Cardiac fibroblast (primary cell): ENCODE data around the gene B4GALT4.

ENCODE experiments used
- DNase-seq, 2 donors: peaks; one replicate each; pipeline versions ENCODE4 v3.0.0 to v3.0.0-alpha.2; 2010; ENCODE audit warnings: low read depth in 2 of 2
- H3K4me3 ChIP-seq, 2 donors: replicated peaks in 1 of 2; 1 replicate in 1 of 2; 2 replicates in 1 of 2; pipeline ENCODE4 v1.5.1; 2011; ENCODE audit warnings: low read depth in 2 of 2, low read length in 2 of 2, mild to moderate bottlenecking in 2 of 2, moderate library complexity in 1 of 2
- CTCF ChIP-seq: IDR thresholded peaks from one replicate; pipeline ENCODE4 v1.5.1; 2011; ENCODE audit warnings: low read depth, mild to moderate bottlenecking, low read length, inconsistent platforms

B4GALT4 gene

GRCh38 chr3:119261055-119261454 is 20.4 kb upstream of the B4GALT4 start:
- no peak for TF ChIP-seq CTCF
- H3K4me3 ChIP-seq: no peak overlapping the region
- no peak for DNase-seq

GRCh38 chr3:119259821-119260220 is 19.1 kb upstream of the B4GALT4 start:
- H3K4me3 ChIP-seq: no peak overlapping the region
- no peak for DNase-seq
- no peak for TF ChIP-seq CTCF

GRCh38 chr3:119258915-119259314 is 18.2 kb upstream of the B4GALT4 start:
- no peak for DNase-seq
- TF ChIP-seq CTCF: no peak
- no peak overlapping the region for H3K4me3 ChIP-seq

GRCh38 chr3:119257654-119258410 is 17.2 kb upstream of the B4GALT4 start:
- TF ChIP-seq CTCF: no peak
- DNase-seq: peak; percentile 53 to 55
- no peak overlapping the region for H3K4me3 ChIP-seq

- no peak for DNase-seq
- no peak for TF ChIP-seq CTCF
- no peak overlapping the region for H3K4me3 ChIP-seq
Measured at GRCh38 chr3:119257111-119257510, 16.4 kb upstream of the B4GALT4 start.

GRCh38 chr3:119255214-119255613 is 14.5 kb upstream of the B4GALT4 start:
- H3K4me3 ChIP-seq: no peak overlapping the region
- DNase-seq: no peak
- TF ChIP-seq CTCF: no peak

- DNase-seq: no peak
- no peak for TF ChIP-seq CTCF
- no peak overlapping the region for H3K4me3 ChIP-seq
Measured at GRCh38 chr3:119245778-119246177, 5.1 kb upstream of the B4GALT4 start.
